ENCODE measurements around the gene SHISA9. TPM values are rescaled to one million over a fixed set of nuclear protein-coding genes. Genes with fewer than 3 reads are reported as not detected.

SHISA9 gene
- total RNA-seq, 3 donors from 2014 or later (not counting 1 experiment from before 2014, with no cell fraction given), result 0.05 TPM; not detected in 2

DNA sequence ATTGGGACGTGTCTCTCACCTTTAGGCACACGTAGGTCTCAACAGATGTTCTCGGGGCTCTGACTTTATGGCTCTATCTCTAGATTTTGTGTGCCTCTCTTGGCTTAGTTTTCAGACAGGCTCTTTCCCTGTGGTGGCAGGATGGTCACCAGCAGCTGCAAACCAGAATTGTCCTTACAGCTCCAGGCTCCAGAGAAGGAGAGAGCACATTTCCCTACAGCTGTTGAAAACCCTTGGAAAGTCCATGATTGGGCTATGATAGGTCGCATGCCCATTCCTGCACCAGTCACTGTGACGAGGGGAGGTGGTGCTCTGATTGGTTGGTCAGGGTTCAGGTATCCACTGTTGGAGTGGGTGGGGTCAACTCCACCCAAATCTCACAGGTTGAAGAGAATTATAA, 41.5 kb downstream of the SHISA9 start:
- no peak overlapping the region for H3K4me3 Mint-ChIP-seq
- ATAC-seq (no peak), DNase-seq (no peak)
- no peaks in the 10 kb centered on the region for H3K9me3 ChIP-seq (ENCODE audit: control insufficient read depth, insufficient read depth, low read length)
- no peaks in the 10 kb centered on the region for H3K27me3 ChIP-seq (ENCODE audit: control insufficient read depth, insufficient read depth, low read length)
- TF ChIP-seq, protein P1, sequence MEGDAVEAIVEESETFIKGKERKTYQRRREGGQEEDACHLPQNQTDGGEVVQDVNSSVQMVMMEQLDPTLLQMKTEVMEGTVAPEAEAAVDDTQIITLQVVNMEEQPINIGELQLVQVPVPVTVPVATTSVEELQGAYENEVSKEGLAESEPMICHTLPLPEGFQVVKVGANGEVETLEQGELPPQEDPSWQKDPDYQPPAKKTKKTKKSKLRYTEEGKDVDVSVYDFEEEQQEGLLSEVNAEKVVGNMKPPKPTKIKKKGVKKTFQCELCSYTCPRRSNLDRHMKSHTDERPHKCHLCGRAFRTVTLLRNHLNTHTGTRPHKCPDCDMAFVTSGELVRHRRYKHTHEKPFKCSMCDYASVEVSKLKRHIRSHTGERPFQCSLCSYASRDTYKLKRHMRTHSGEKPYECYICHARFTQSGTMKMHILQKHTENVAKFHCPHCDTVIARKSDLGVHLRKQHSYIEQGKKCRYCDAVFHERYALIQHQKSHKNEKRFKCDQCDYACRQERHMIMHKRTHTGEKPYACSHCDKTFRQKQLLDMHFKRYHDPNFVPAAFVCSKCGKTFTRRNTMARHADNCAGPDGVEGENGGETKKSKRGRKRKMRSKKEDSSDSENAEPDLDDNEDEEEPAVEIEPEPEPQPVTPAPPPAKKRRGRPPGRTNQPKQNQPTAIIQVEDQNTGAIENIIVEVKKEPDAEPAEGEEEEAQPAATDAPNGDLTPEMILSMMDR (IDR thresholded peaks at IDR 0.05), result no peak
- H3K36me3 ChIP-seq (ENCODE audit: control insufficient read depth, insufficient read depth, low read length), result no peaks in the 10 kb centered on the region
- intact Hi-C loops (cut with micrococcal nuclease), result no loop called here
- H3K4me3 ChIP-seq (ENCODE audit: low read length), result no peak overlapping the region
- peaks cover 2 to 15% of the 10 kb centered on the region in 2 donors for H3K27me3 Mint-ChIP-seq (ENCODE audit: low read depth in 2 of 2)
- no peak overlapping the region for H3K27ac ChIP-seq (ENCODE audit: low read length)
- WGBS (ENCODE audit: insufficient coverage), result 62% methylated on average over 5 of the region's 5 CpGs
- no peaks in the 10 kb centered on the region for H3K4me1 Mint-ChIP-seq
- H3K4me1 ChIP-seq (ENCODE audit: control insufficient read depth, insufficient read depth, low read length), result no peaks in the 10 kb centered on the region
- peaks cover 2 to 7% of the 10 kb centered on the region in 2 donors for H3K9me3 Mint-ChIP-seq
- H3K27ac Mint-ChIP-seq, result no peak overlapping the region
- no peaks in the 10 kb centered on the region for H3K36me3 Mint-ChIP-seq

DNA sequence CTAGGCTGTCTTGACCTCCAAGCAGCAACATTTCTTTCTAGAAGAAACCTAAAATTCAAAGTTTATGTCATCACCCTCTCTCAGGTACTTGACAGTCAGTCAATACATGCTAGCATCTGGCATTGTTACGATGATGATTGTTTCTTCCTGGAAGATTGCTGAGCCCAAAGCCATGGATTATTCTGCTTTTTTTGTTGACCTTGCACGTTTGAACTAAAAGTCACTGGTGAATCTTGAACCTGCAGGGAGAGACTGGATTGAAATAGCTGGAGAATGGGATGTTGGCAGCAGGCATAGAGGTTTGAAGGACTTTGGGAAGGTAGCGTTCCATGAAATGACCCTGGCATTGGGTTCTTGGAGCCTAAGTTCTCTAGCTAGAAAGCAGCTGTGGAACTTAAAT, 42.9 kb downstream of the SHISA9 start:
- peaks cover 2 to 15% of the 10 kb centered on the region in 2 donors for H3K27me3 Mint-ChIP-seq (ENCODE audit: low read depth in 2 of 2)
- 73% methylated on average over 3 of the region's 3 CpGs for WGBS (ENCODE audit: insufficient coverage)
- ATAC-seq (no peak), DNase-seq (no peak)
- H3K36me3 Mint-ChIP-seq, result no peaks in the 10 kb centered on the region
- Histone ChIP-seq H3K27ac (ENCODE audit: low read length) (no peak overlapping the region), H3K27me3 (ENCODE audit: control insufficient read depth, insufficient read depth, low read length) (no peaks in the 10 kb centered on the region), H3K4me3 (ENCODE audit: low read length) (no peak overlapping the region), H3K4me1 (ENCODE audit: control insufficient read depth, insufficient read depth, low read length) (no peaks in the 10 kb centered on the region), H3K36me3 (ENCODE audit: control insufficient read depth, insufficient read depth, low read length) (no peaks in the 10 kb centered on the region), H3K9me3 (ENCODE audit: control insufficient read depth, insufficient read depth, low read length) (no peaks in the 10 kb centered on the region)
- intact Hi-C loops (cut with micrococcal nuclease), result no loop called here
- TF ChIP-seq, protein P1 (IDR thresholded peaks at IDR 0.05), result no peak
- no peak overlapping the region for H3K4me3 Mint-ChIP-seq
- H3K9me3 Mint-ChIP-seq, result peaks cover 2 to 7% of the 10 kb centered on the region in 2 donors
- H3K4me1 Mint-ChIP-seq, result no peaks in the 10 kb centered on the region
- H3K27ac Mint-ChIP-seq, result no peak overlapping the region

DNA sequence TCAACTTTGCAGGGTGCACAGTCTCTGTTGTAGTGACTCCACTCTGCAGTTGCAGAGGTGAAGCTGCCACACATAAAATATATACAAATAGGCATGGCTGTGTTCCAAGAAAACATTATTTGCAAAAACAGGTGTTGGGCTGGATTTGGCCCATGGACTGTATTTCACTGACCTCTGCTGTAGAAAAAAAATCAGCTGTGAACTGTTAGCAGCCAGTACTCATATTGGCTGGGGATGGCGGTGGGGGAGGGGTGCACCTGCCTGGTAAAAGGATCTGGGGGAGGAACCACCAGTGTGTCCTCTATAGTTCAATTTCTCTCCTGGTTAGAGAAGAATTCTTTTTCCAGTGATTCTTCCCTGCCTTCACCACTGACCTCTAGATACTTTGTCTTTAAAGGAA, 50.0 kb downstream of the SHISA9 start:
- TF ChIP-seq, protein P1 (IDR thresholded peaks at IDR 0.05), result no peak
- Mint-ChIP-seq H3K36me3 (no peaks in the 10 kb centered on the region), H3K4me3 (no peak overlapping the region), H3K27ac (no peak overlapping the region), H3K27me3 (ENCODE audit: low read depth in 2 of 2) (peaks cover 0 to 2% of the 10 kb centered on the region in 2 donors), H3K4me1 (no peaks in the 10 kb centered on the region), H3K9me3 (peaks cover 2 to 5% of the 10 kb centered on the region in 2 donors)
- intact Hi-C loops (cut with micrococcal nuclease), result no loop called here
- no peaks in the 10 kb centered on the region for H3K27me3 ChIP-seq (ENCODE audit: control insufficient read depth, insufficient read depth, low read length)
- H3K36me3 ChIP-seq (ENCODE audit: control insufficient read depth, insufficient read depth, low read length), result no peaks in the 10 kb centered on the region
- 82% methylated on average over 1 of the region's 1 CpG for WGBS (ENCODE audit: insufficient coverage)
- ATAC-seq (no peak), DNase-seq (no peak)
- no peak overlapping the region for H3K4me3 ChIP-seq (ENCODE audit: low read length)
- H3K4me1 ChIP-seq (ENCODE audit: control insufficient read depth, insufficient read depth, low read length), result no peaks in the 10 kb centered on the region
- H3K9me3 ChIP-seq (ENCODE audit: control insufficient read depth, insufficient read depth, low read length), result no peaks in the 10 kb centered on the region
- H3K27ac ChIP-seq (ENCODE audit: low read length), result no peak overlapping the region

DNA sequence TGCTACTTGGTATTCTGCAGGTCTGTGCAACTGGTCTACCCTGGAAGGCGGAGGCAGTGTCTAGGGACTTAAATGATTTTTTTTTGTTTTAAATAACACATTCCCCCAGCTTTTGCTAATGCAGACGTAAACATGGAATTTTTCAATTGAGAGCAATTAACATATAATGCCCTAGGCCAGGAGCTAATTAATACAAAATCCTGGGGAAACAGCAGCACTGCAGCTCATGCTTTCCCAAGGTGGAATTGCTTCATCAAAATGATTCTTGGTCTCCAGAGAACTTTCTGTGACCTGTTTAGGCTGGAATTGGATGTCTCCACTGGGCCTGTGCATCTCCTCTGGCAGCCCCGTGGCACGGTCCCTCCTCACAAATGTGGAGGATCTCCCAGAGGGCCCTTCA, 50.6 kb downstream of the SHISA9 start:
- Mint-ChIP-seq H3K27ac (no peak overlapping the region), H3K4me3 (no peak overlapping the region), H3K27me3 (ENCODE audit: low read depth in 2 of 2) (peaks cover 0 to under 1% of the 10 kb centered on the region in 2 donors), H3K9me3 (peaks cover 2 to 5% of the 10 kb centered on the region in 2 donors), H3K4me1 (no peaks in the 10 kb centered on the region), H3K36me3 (no peaks in the 10 kb centered on the region)
- intact Hi-C loops (cut with micrococcal nuclease), result no loop called here
- H3K27me3 ChIP-seq (ENCODE audit: control insufficient read depth, insufficient read depth, low read length), result no peaks in the 10 kb centered on the region
- H3K27ac ChIP-seq (ENCODE audit: low read length), result no peak overlapping the region
- H3K9me3 ChIP-seq (ENCODE audit: control insufficient read depth, insufficient read depth, low read length), result no peaks in the 10 kb centered on the region
- 89% methylated on average over 3 of the region's 4 CpGs for WGBS (ENCODE audit: insufficient coverage)
- TF ChIP-seq, protein P1 (IDR thresholded peaks at IDR 0.05), result no peak
- H3K4me3 ChIP-seq (ENCODE audit: low read length), result no peak overlapping the region
- H3K4me1 ChIP-seq (ENCODE audit: control insufficient read depth, insufficient read depth, low read length), result no peaks in the 10 kb centered on the region
- DNase-seq (no peak), ATAC-seq (no peak)
- no peaks in the 10 kb centered on the region for H3K36me3 ChIP-seq (ENCODE audit: control insufficient read depth, insufficient read depth, low read length)
